Hindlimb muscle (tissue), 1 donor: ENCODE data around the gene RASSF8. TPM values are rescaled to one million over a fixed set of nuclear protein-coding genes. Genes with fewer than 3 reads are reported as not detected.

Experiments used
- DNase-seq: peaks from one replicate; pipeline ENCODE4 v3.0.0-alpha.2; 2013
- polyA plus RNA-seq: library from polyadenylated mRNA; unstranded; fragments of 120-200 nt; gene quantifications from one replicate; pipeline ENCODE4 v1.2.1, GENCODE V29; 2013; ENCODE audit not compliant: insufficient read length

RASSF8 gene
- polyA plus RNA-seq, 1 donor, result 18.2 TPM

- no peak for DNase-seq
Observed at GRCh38 chr12:26062566-26062965, 104.1 kb downstream of the RASSF8 start.

- DNase-seq, result no peak
Observed at GRCh38 chr12:26065451-26065850, 107.0 kb downstream of the RASSF8 start.

- no peak for DNase-seq
Observed at GRCh38 chr12:26068503-26068902, 110.0 kb downstream of the RASSF8 start.

- no peak for DNase-seq
Observed at GRCh38 chr12:26069796-26070195, 111.3 kb downstream of the RASSF8 start.

- DNase-seq, result peak; percentile 70
Observed at GRCh38 chr12:26077915-26078702, 119.6 kb downstream of the RASSF8 start.

- no peak for DNase-seq
Observed at GRCh38 chr12:26080911-26081310, 122.4 kb downstream of the RASSF8 start.

- no peak for DNase-seq
Observed at GRCh38 chr12:26086936-26087335, 128.5 kb downstream of the RASSF8 start.

- no peak for DNase-seq
Observed at GRCh38 chr12:26088998-26089397, 130.5 kb downstream of the RASSF8 start.

- DNase-seq, result no peak
Observed at GRCh38 chr12:26090836-26091510, 132.5 kb downstream of the RASSF8 start.

- DNase-seq, result no peak
Observed at GRCh38 chr12:26091822-26092221, 133.3 kb downstream of the RASSF8 start.

- no peak for DNase-seq
Observed at GRCh38 chr12:26092346-26093105, 134.0 kb downstream of the RASSF8 start.

- no peak for DNase-seq
Observed at GRCh38 chr12:26095186-26095585, 136.7 kb downstream of the RASSF8 start.

- DNase-seq, result no peak
Observed at GRCh38 chr12:26096036-26096435, 137.6 kb downstream of the RASSF8 start.

- peak; percentile 76 for DNase-seq
Observed at GRCh38 chr12:26097046-26097878, 138.8 kb downstream of the RASSF8 start.

GRCh38 chr12:26100666-26101349 lies 142.3 kb downstream of the RASSF8 start:
- DNase-seq, result no peak

GRCh38 chr12:26101350-26101734 lies 142.9 kb downstream of the RASSF8 start:
- no peak for DNase-seq

GRCh38 chr12:26101763-26102162 lies 143.3 kb downstream of the RASSF8 start:
- DNase-seq, result no peak

- DNase-seq, result no peak
Observed at GRCh38 chr12:26102953-26103352, 144.5 kb downstream of the RASSF8 start.

GRCh38 chr12:26106347-26106746 lies 147.9 kb downstream of the RASSF8 start:
- DNase-seq, result no peak

- no peak for DNase-seq
Observed at GRCh38 chr12:26108915-26109314, 150.4 kb downstream of the RASSF8 start.

GRCh38 chr12:26109343-26109881 lies 150.9 kb downstream of the RASSF8 start:
- peak; percentile 76 for DNase-seq

GRCh38 chr12:26112232-26112631 lies 153.8 kb downstream of the RASSF8 start:
- DNase-seq, result no peak
